SK-N-SH treated with all-trans-retinoic acid at 6 μM for 48 hours (cell line): ENCODE results near the gene IRF1.

Source experiments
- ATAC-seq: fragments of 200-7000 bp; cut with Tn5 transposase; 3 replicates; pipeline ENCODE4 v1.9.1; 2020; ENCODE audit warnings: mild to moderate bottlenecking, moderate library complexity
- BACH2 ChIP-seq: fragments of 250-450 bp; sonication (Bioruptor Pico); IDR thresholded peaks from 2 replicates; pipeline ENCODE4 v1.9.0; 2021; ENCODE audit warnings: mild to moderate bottlenecking, borderline replicate concordance
- CSDC2 ChIP-seq: fragments of 250-450 bp; sonication (Bioruptor Pico); IDR thresholded peaks from 2 replicates; pipeline ENCODE4 v1.5.0; 2020; ENCODE audit warnings: mild to moderate bottlenecking, moderate library complexity
- ESRRG ChIP-seq: fragments of 250-450 bp; sonication (Bioruptor Pico); IDR thresholded peaks from 2 replicates; pipeline ENCODE4 v1.6.1; 2021; ENCODE audit warnings: mild to moderate bottlenecking
- ISL1 ChIP-seq: fragments of 250-450 bp; sonication (Bioruptor Pico); IDR thresholded peaks from 2 replicates; pipeline ENCODE4 v2.1.2; 2022; ENCODE audit warnings: mild to moderate bottlenecking, moderate library complexity
- PPARA ChIP-seq: fragments of 250-450 bp; sonication (Bioruptor Pico); IDR thresholded peaks from 2 replicates; pipeline ENCODE4 v1.5.0; 2020; ENCODE audit warnings: mild to moderate bottlenecking, borderline replicate concordance
- RARB ChIP-seq: fragments of 250-450 bp; sonication (Bioruptor Pico); IDR thresholded peaks from 2 replicates; pipeline ENCODE4 v1.8.0; 2021; ENCODE audit warnings: mild to moderate bottlenecking, moderate library complexity
- SNAI2 ChIP-seq: fragments of 250-450 bp; sonication (Bioruptor Pico); IDR thresholded peaks from 2 replicates; pipeline ENCODE4 v1.5.0; 2020; ENCODE audit warnings: mild to moderate bottlenecking, moderate library complexity
- TCF4 ChIP-seq: fragments of 250-450 bp; sonication (Bioruptor Pico); IDR thresholded peaks from 2 replicates; pipeline ENCODE4 v1.8.0; 2021; ENCODE audit warnings: mild to moderate bottlenecking, moderate library complexity, borderline replicate concordance
- TOX ChIP-seq: fragments of 250-450 bp; sonication (Bioruptor Pico); IDR thresholded peaks from 2 replicates; pipeline ENCODE4 v1.8.0; 2021; ENCODE audit warnings: mild to moderate bottlenecking, moderate library complexity, borderline replicate concordance
- ZFP3 ChIP-seq: fragments of 250-450 bp; sonication (Bioruptor Pico); IDR thresholded peaks from 2 replicates; pipeline ENCODE4 v1.5.0; 2020; ENCODE audit warnings: mild to moderate bottlenecking, moderate library complexity
- ZFP30 ChIP-seq: fragments of 450-650 bp; formaldehyde crosslinking; IDR thresholded peaks from 2 replicates; pipeline ENCODE4 v1.5.0; 2022; ENCODE audit warnings: mild to moderate bottlenecking, moderate library complexity
- ZNF70 ChIP-seq: fragments of 450-650 bp; formaldehyde crosslinking; IDR thresholded peaks from 2 replicates; pipeline ENCODE4 v1.5.0; 2020; ENCODE audit warnings: mild to moderate bottlenecking, moderate library complexity
- ZNF8 ChIP-seq: fragments of 450-650 bp; formaldehyde crosslinking; IDR thresholded peaks from 2 replicates; pipeline ENCODE4 v1.5.0; 2020; ENCODE audit warnings: mild to moderate bottlenecking, moderate library complexity
- TF ChIP-seq, protein P1 (sequence below): fragments of 250-450 bp; sonication (Bioruptor Pico); IDR thresholded peaks from 2 replicates; pipeline ENCODE4 v1.5.1; 2020; ENCODE audit warnings: low read depth, mild to moderate bottlenecking, moderate library complexity
- TF ChIP-seq, protein P2 (sequence below): fragments of 250-450 bp; sonication (Bioruptor Pico); IDR thresholded peaks from 2 replicates; pipeline ENCODE4 v1.5.0; 2020; ENCODE audit warnings: mild to moderate bottlenecking, moderate library complexity
- TF ChIP-seq, protein P3 (sequence below): fragments of 250-450 bp; sonication (Bioruptor Pico); IDR thresholded peaks from 2 replicates; pipeline ENCODE4 v1.8.0; 2021; ENCODE audit warnings: low read depth, mild to moderate bottlenecking, moderate library complexity, borderline replicate concordance
- TF ChIP-seq, protein P4 (sequence below): fragments of 250-450 bp; sonication (Bioruptor Pico); IDR thresholded peaks from 2 replicates; pipeline ENCODE4 v1.5.1; 2021; ENCODE audit warnings: mild to moderate bottlenecking, moderate library complexity
- TF ChIP-seq, protein P5 (sequence below): fragments of 250-450 bp; sonication (Bioruptor Pico); IDR thresholded peaks from 2 replicates; pipeline ENCODE4 v1.8.0; 2020; ENCODE audit warnings: mild to moderate bottlenecking, moderate library complexity, borderline replicate concordance

Gene IRF1

DNA sequence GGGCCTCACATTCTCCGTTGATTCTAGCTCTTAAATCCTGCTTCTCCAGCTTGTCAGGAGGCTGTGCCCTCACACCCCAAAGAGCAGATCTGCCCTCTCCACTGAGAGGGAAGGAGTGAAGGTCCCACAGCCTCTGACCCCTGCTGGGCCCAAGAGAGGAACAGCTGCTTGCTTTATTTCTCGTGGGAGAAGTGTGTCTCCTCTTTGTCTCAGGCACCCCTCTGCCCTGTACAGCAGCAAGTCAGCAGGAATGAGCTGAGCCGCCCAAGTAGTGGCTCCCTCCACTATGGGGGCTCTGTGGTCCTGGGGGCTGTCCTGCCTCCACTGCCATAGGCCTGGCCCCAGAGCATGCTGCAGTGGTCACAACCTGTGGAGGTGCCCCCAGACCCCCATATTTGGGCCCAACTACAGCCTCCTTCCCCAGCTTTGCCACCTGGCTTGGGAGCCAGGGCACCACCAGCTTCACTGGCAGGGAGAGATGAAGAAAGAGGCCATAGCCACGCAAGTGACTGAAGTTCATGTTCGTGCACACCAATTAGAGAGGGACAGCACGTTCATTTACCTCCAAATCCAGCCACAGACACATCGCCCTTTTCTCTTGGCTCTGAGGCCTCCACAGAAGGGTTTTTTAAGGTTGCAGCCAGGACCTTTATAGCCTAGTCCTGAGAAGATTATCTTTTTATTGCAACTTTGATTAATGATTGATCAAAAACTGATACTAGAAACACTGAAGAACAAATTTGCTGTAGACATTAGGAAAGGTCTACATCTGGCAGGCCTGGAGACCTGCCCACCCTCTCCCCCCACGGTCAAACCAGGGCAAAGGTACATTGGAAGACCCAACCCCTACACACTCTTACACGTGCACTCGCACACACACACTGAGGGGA is 27.5 kb downstream of the IRF1 start:
- ATAC-seq, result no peak
- TF ChIP-seq, protein P1, sequence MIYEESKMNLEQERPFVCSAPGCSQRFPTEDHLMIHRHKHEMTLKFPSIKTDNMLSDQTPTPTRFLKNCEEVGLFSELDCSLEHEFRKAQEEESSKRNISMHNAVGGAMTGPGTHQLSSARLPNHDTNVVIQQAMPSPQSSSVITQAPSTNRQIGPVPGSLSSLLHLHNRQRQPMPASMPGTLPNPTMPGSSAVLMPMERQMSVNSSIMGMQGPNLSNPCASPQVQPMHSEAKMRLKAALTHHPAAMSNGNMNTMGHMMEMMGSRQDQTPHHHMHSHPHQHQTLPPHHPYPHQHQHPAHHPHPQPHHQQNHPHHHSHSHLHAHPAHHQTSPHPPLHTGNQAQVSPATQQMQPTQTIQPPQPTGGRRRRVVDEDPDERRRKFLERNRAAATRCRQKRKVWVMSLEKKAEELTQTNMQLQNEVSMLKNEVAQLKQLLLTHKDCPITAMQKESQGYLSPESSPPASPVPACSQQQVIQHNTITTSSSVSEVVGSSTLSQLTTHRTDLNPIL (CRISPR knock-in tag), result no peak
- TF ChIP-seq ZFP3 (CRISPR knock-in tag) (no peak), RARB (no peak)

DNA sequence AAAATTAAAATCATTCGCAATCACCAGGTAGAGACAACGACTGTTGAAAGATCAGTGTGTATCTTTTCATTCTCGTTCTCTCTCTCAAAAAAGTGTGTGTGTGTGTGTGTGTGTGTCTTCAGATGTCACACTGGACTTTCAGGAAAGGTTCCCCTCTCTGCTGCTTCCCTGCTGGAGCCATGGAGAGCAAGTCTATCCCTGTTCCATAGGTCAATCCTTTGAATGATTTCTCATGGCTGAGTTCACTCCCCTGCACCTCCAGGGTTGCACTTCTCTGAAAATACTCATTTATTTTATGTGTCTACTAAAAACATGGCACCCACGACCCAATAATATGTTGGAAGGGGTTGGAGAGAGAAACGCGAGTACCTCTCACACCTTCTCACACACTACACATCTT is 28.2 kb downstream of the IRF1 start:
- TF ChIP-seq, protein P2, sequence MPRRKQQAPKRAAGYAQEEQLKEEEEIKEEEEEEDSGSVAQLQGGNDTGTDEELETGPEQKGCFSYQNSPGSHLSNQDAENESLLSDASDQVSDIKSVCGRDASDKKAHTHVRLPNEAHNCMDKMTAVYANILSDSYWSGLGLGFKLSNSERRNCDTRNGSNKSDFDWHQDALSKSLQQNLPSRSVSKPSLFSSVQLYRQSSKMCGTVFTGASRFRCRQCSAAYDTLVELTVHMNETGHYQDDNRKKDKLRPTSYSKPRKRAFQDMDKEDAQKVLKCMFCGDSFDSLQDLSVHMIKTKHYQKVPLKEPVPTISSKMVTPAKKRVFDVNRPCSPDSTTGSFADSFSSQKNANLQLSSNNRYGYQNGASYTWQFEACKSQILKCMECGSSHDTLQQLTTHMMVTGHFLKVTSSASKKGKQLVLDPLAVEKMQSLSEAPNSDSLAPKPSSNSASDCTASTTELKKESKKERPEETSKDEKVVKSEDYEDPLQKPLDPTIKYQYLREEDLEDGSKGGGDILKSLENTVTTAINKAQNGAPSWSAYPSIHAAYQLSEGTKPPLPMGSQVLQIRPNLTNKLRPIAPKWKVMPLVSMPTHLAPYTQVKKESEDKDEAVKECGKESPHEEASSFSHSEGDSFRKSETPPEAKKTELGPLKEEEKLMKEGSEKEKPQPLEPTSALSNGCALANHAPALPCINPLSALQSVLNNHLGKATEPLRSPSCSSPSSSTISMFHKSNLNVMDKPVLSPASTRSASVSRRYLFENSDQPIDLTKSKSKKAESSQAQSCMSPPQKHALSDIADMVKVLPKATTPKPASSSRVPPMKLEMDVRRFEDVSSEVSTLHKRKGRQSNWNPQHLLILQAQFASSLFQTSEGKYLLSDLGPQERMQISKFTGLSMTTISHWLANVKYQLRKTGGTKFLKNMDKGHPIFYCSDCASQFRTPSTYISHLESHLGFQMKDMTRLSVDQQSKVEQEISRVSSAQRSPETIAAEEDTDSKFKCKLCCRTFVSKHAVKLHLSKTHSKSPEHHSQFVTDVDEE (CRISPR knock-in tag), result no peak
- TF ChIP-seq ZFP30 (no peak), PPARA (CRISPR knock-in tag) (no peak), SNAI2 (no peak), ZNF70 (CRISPR knock-in tag) (no peak), ISL1 (no peak), ESRRG (CRISPR knock-in tag) (no peak), ZNF8 (no peak)
- TF ChIP-seq, protein P1 (CRISPR knock-in tag), result no peak
- ATAC-seq, result no peak

DNA sequence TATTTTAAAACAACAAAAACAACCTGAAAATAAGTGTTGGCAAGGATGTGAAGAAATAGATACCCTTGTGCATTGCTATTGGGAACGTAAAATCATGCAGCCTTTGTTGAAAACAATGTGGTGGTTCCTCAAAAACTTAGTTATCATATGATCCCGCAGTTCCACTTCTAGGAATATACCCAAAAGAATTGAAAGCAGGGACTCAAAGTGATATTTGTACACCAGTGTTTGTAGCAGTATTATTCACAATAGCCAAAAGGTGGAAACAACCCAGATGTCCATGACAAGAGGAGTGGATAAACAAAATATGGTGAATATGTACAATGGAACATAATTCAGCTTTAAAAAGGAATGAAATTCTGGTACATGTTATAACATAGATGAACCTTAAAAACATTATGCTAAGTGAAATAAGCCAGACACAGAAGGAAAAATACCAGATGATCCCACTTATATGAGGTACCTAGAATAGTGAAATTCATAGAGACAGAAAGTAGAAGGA is 29.0 kb downstream of the IRF1 start:
- no peak for TF ChIP-seq PPARA (CRISPR knock-in tag)

DNA sequence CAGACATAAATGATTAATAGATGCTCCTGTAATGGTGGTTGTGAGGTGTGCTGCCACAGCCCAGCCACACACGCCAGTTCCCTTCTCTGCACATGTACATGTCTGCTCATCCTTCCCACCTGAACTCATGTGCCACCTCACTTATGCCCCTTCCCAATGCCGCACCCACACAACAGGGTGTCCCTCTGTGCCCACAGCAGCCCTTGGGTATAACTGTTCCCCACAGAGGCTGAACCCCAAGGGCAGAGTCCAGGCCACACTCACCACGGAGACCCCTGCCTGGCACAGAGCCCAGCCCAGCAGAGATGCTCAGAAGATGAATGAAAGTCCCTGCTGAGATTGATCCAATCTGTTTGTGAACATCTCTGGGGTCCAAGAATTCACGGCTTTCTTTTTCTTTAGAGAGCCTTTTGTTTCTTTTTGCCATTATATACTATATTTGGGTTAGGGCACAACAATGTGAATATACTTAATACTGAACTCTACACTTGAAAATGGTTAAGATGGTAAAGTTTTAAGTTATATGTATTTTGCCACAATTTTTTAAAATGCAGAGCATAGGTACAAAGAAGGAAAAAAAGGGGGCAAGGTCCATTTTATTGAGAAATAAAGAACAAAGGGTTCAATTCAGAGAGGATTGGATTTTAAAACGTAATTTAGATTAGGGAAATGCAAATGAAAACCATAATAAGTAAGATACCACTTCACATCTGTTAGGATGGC is 29.6 kb downstream of the IRF1 start:
- ATAC-seq, result no peak
- no peak for TF ChIP-seq CSDC2 (CRISPR knock-in tag)
- no peak for TF ChIP-seq BACH2 (CRISPR knock-in tag)
- TF ChIP-seq ISL1, result no peak
- TF ChIP-seq, protein P3, sequence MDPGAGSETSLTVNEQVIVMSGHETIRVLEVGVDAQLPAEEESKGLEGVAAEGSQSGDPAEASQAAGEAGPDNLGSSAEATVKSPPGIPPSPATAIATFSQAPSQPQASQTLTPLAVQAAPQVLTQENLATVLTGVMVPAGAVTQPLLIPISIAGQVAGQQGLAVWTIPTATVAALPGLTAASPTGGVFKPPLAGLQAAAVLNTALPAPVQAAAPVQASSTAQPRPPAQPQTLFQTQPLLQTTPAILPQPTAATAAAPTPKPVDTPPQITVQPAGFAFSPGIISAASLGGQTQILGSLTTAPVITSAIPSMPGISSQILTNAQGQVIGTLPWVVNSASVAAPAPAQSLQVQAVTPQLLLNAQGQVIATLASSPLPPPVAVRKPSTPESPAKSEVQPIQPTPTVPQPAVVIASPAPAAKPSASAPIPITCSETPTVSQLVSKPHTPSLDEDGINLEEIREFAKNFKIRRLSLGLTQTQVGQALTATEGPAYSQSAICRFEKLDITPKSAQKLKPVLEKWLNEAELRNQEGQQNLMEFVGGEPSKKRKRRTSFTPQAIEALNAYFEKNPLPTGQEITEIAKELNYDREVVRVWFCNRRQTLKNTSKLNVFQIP, result no peak
- TF ChIP-seq TOX, result no peak
- no peak for TF ChIP-seq ESRRG (CRISPR knock-in tag)
- TF ChIP-seq, protein P1 (CRISPR knock-in tag), result no peak
- TF ChIP-seq, protein P4, sequence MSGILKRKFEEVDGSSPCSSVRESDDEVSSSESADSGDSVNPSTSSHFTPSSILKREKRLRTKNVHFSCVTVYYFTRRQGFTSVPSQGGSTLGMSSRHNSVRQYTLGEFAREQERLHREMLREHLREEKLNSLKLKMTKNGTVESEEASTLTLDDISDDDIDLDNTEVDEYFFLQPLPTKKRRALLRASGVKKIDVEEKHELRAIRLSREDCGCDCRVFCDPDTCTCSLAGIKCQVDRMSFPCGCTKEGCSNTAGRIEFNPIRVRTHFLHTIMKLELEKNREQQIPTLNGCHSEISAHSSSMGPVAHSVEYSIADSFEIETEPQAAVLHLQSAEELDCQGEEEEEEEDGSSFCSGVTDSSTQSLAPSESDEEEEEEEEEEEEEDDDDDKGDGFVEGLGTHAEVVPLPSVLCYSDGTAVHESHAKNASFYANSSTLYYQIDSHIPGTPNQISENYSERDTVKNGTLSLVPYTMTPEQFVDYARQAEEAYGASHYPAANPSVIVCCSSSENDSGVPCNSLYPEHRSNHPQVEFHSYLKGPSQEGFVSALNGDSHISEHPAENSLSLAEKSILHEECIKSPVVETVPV (CRISPR knock-in tag), result no peak
- TF ChIP-seq ZNF8, result no peak
- no peak for TF ChIP-seq ZFP30
- no peak for TF ChIP-seq TCF4
- TF ChIP-seq, protein P2 (CRISPR knock-in tag), result no peak
- TF ChIP-seq, protein P5, sequence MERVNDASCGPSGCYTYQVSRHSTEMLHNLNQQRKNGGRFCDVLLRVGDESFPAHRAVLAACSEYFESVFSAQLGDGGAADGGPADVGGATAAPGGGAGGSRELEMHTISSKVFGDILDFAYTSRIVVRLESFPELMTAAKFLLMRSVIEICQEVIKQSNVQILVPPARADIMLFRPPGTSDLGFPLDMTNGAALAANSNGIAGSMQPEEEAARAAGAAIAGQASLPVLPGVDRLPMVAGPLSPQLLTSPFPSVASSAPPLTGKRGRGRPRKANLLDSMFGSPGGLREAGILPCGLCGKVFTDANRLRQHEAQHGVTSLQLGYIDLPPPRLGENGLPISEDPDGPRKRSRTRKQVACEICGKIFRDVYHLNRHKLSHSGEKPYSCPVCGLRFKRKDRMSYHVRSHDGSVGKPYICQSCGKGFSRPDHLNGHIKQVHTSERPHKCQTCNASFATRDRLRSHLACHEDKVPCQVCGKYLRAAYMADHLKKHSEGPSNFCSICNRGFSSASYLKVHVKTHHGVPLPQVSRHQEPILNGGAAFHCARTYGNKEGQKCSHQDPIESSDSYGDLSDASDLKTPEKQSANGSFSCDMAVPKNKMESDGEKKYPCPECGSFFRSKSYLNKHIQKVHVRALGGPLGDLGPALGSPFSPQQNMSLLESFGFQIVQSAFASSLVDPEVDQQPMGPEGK (CRISPR knock-in tag), result no peak
- no peak for TF ChIP-seq RARB

More for the DNA sequence above, 29.0 kb downstream of the IRF1 start:
- no peak for ATAC-seq
